K562 (cell line): Measurements from ENCODE around the gene GYS1. TPM values are rescaled to one million over a fixed set of nuclear protein-coding genes. Genes with fewer than 3 reads are reported as not detected.

ENCODE experiments used
- ATAC-seq: fragments of 200-7000 bp; cut with Tn5 transposase; 3 replicates; pipeline ENCODE4 v1.9.1; 2020; ENCODE audit warnings: moderate library complexity
- BruUV-seq: library from RNA; stranded (reverse); fragments of 400-500 nt; replicated peaks from 2 replicates; lab custom pipeline; 2021; lab: Mats Ljungman, UMichigan
- CTCF ChIA-PET: fragments of 300-600 bp; formaldehyde crosslinking; extraction: SDS; loops from one replicate; lab custom pipeline; 2021; ENCODE audit warnings: low intra/inter-chr PET ratio; lab: Yijun Ruan, JAX
- POLR2A ChIA-PET: fragments of 300-600, 350-650 bp; sonication (Branson Sonifier 250); formaldehyde crosslinking; extraction: SDS; loops from one replicate; lab custom pipeline; 2021; ENCODE audit warnings: antibody characterized with exemption, inconsistent platforms; lab: Yijun Ruan, JAX
- DNase-seq, 4 experiments: peaks; one replicate each; pipeline versions ENCODE4 v3.0.0 to v3.0.0-alpha.2; 2011 to 2018; ENCODE audit warnings: low spot score in 3 of 4, mixed read lengths in 3 of 4; ENCODE audit errors: extremely low read depth in 1 of 4
- FAIRE-seq: peaks from 2 replicates; lab custom pipeline; 2011; peaks lifted over from hg19 to GRCh38; lab: Jason Lieb, UNC
- H2AFZ ChIP-seq: 2 replicates; pipeline ENCODE4 v1.6.0; 2011; ENCODE audit warnings: low read depth, low read length, control low read depth, inconsistent platforms
- H3K27ac ChIP-seq: fragments of 200-600 bp; 3 replicates; pipeline ENCODE4 v1.8.0; 2011; ENCODE audit warnings: low read depth, mild to moderate bottlenecking, control low read depth, inconsistent platforms, low read length, moderate library complexity, mixed read lengths; ENCODE audit errors: extremely low read depth
- H3K27me3 ChIP-seq, 2 experiments: fragments of 300-600 bp in 1 of 2; 2 replicates in 1 of 2; 3 replicates in 1 of 2; pipeline versions ENCODE4 v1.6.0 to v1.8.0; 2011; ENCODE audit warnings: inconsistent platforms in 2 of 2, low read length in 2 of 2, mild to moderate bottlenecking in 1 of 2, mixed read lengths in 1 of 2, moderate library complexity in 1 of 2; ENCODE audit not compliant: control insufficient read depth in 2 of 2, insufficient read depth in 2 of 2
- H3K36me3 ChIP-seq: fragments of 300-600 bp; 3 replicates; pipeline ENCODE4 v1.8.0; 2011; ENCODE audit warnings: mild to moderate bottlenecking, low read length, inconsistent platforms; ENCODE audit not compliant: control insufficient read depth, insufficient read depth
- H3K4me1 ChIP-seq, 2 experiments: fragments of 200-600 bp in 1 of 2; replicated peaks in 1 of 2; 2 replicates in 1 of 2; 3 replicates in 1 of 2; pipeline versions ENCODE4 v1.5.1 to v1.8.0; 2011; ENCODE audit warnings: inconsistent platforms in 2 of 2, low read length in 2 of 2, mild to moderate bottlenecking in 1 of 2, mixed read lengths in 1 of 2, moderate library complexity in 1 of 2; ENCODE audit not compliant: control insufficient read depth in 2 of 2, insufficient read depth in 2 of 2
- H3K4me2 ChIP-seq: 2 replicates; pipeline ENCODE4 v1.6.1; 2011; ENCODE audit warnings: low read length, control low read depth, inconsistent platforms, mixed read lengths; ENCODE audit not compliant: insufficient read depth
- H3K4me3 ChIP-seq: fragments of 200-600 bp; sonication (generic), shearing (Covaris generic); 2 replicates; pipeline ENCODE4 v1.5.1; 2016; ENCODE audit warnings: control low read depth, inconsistent platforms
- H3K79me2 ChIP-seq: fragments of 200-600 bp; 3 replicates; pipeline ENCODE4 v1.8.0; 2011; ENCODE audit warnings: low read length, inconsistent platforms; ENCODE audit not compliant: control insufficient read depth, insufficient read depth
- H3K9ac ChIP-seq, 2 experiments: 2 replicates each; pipeline versions ENCODE4 v1.6.0 to v1.6.1; 2011; ENCODE audit warnings: low read depth in 2 of 2, low read length in 2 of 2, control low read depth in 1 of 2, inconsistent platforms in 1 of 2, mild to moderate bottlenecking in 1 of 2, mixed read lengths in 1 of 2; ENCODE audit not compliant: insufficient read depth in 1 of 2
- H3K9me1 ChIP-seq: one replicate; pipeline ENCODE4 v1.6.0; 2011; ENCODE audit warnings: inconsistent platforms, mild to moderate bottlenecking, low read length, moderate library complexity; ENCODE audit not compliant: control insufficient read depth, insufficient read depth
- H3K9me3 ChIP-seq: replicated peaks from 2 replicates; pipeline ENCODE4 v1.5.1; 2011; ENCODE audit warnings: low read depth, low read length, inconsistent platforms; ENCODE audit not compliant: control insufficient read depth, insufficient read depth
- H4K20me1 ChIP-seq: replicated peaks from 2 replicates; pipeline ENCODE4 v1.6.1; 2011; ENCODE audit warnings: low read length, inconsistent platforms, mixed read lengths; ENCODE audit not compliant: control insufficient read depth, insufficient read depth
- CBFA2T3 ChIP-seq: fragments of 450-650 bp; IDR thresholded peaks from 2 replicates; pipeline ENCODE4 v1.6.1; 2017
- CREB1 ChIP-seq, 2 experiments: sonication (generic) in 1 of 2; formaldehyde crosslinking in 1 of 2; IDR thresholded peaks; 2 replicates each; pipeline versions ENCODE4 v1.6.1 to v1.8.0; 2012 to 2022; ENCODE audit warnings: inconsistent platforms in 1 of 2, mild to moderate bottlenecking in 1 of 2, missing genetic modification reagents in 1 of 2, moderate library complexity in 1 of 2
- CTCF ChIP-seq, 3 experiments: IDR thresholded peaks in 2 of 3; conservative IDR thresholded peaks in 1 of 3; 2 replicates each; pipeline ENCODE4 v1.5.1; 2011 to 2012; ENCODE audit warnings: low read length in 3 of 3, mild to moderate bottlenecking in 3 of 3, control low read depth in 2 of 3, improper control_type of control experiment in 1 of 3, inconsistent platforms in 1 of 3, low read depth in 1 of 3, mixed read lengths in 1 of 3, moderate library complexity in 1 of 3; ENCODE audit not compliant: insufficient read depth in 2 of 3
- GTF2A2 ChIP-seq: IDR thresholded peaks from 2 replicates; pipeline ENCODE4 v1.6.1; 2016; ENCODE audit warnings: mild to moderate bottlenecking, missing genetic modification characterization, missing compliant biosample characterization
- HNRNPL ChIP-seq: fragments of 200-400 bp; formaldehyde crosslinking; IDR thresholded peaks from 2 replicates; pipeline ENCODE4 v1.6.1; 2017; ENCODE audit warnings: low read depth, mild to moderate bottlenecking, low read length
- MBD2 ChIP-seq: sonication (generic); IDR thresholded peaks from 2 replicates; pipeline ENCODE4 v1.6.1; 2016; ENCODE audit warnings: low read depth, borderline replicate concordance
- NR1H2 ChIP-seq: sonication (generic); formaldehyde crosslinking; IDR thresholded peaks from 2 replicates; pipeline ENCODE4 v1.4.0; 2020; ENCODE audit warnings: mild to moderate bottlenecking, missing genetic modification reagents
- RB1 ChIP-seq: fragments of 450-650 bp; IDR thresholded peaks from 2 replicates; pipeline ENCODE4 v1.6.1; 2017; ENCODE audit warnings: low read depth, mild to moderate bottlenecking
- TAF7 ChIP-seq: fragments of 450-650 bp; IDR thresholded peaks from 2 replicates; pipeline ENCODE4 v1.6.1; 2016; ENCODE audit warnings: missing genetic modification characterization, missing compliant biosample characterization
- TFE3 ChIP-seq: fragments of 450-650 bp; formaldehyde crosslinking; IDR thresholded peaks from 2 replicates; pipeline ENCODE4 v1.4.0; 2020; ENCODE audit warnings: mild to moderate bottlenecking, mixed read lengths
- ZFP36 ChIP-seq: fragments of 150-350 bp; IDR thresholded peaks from 2 replicates; pipeline ENCODE4 v1.6.1; 2018; ENCODE audit warnings: low read length, low read depth; ENCODE audit not compliant: partially characterized antibody
- ZNF282 ChIP-seq: sonication (generic); formaldehyde crosslinking; IDR thresholded peaks from 2 replicates; pipeline ENCODE4 v1.8.1; 2023; ENCODE audit warnings: missing genetic modification reagents
- ZNF507 ChIP-seq: conservative IDR thresholded peaks from 2 replicates; pipeline ENCODE4 v1.6.1; 2017; ENCODE audit warnings: missing genetic modification characterization, missing compliant biosample characterization
- ZNF57 ChIP-seq: fragments of 450-650 bp; formaldehyde crosslinking; IDR thresholded peaks from 2 replicates; pipeline ENCODE4 v1.4.0; 2020; ENCODE audit warnings: mild to moderate bottlenecking, moderate library complexity
- ZNF764 ChIP-seq: fragments of 250-450 bp; sonication (Bioruptor Pico); IDR thresholded peaks from 2 replicates; pipeline ENCODE4 v1.4.0; 2020; ENCODE audit warnings: low read depth, mild to moderate bottlenecking, moderate library complexity
- WGBS: fragments of 100-300 bp; shearing (Covaris generic); methylation state at CpG from one replicate; pipeline ENCODE4 v1.1.6; 2016; ENCODE audit warnings: low coverage, mixed read lengths; ENCODE audit not compliant: insufficient coverage; ENCODE audit errors: missing lambda C conversion rate; 5-methylcytosine and 5-hydroxymethylcytosine counted together
- in situ Hi-C: fragments of 300-500 bp; cut with MboI; formaldehyde crosslinking; loops from 4 replicates; pipeline ENCODE4 v1.15.0; 2018; ENCODE audit warnings: inconsistent platforms, mixed read lengths
- intact Hi-C: fragments of 100-400 bp; cut with micrococcal nuclease; formaldehyde crosslinking; loops from 2 replicates; pipeline ENCODE4 v1.14.2; 2022
- polyA plus RNA-seq, 8 experiments: library from polyadenylated mRNA; depleted of rRNA in 4 of 8; stranded (reverse) in 5 of 8; unstranded in 3 of 8; fragments of >200 nt; fragmentation: Nextera tagmentation in 2 of 8; fragmentation: Illumina TruSeq in 1 of 8; extraction: Ambion mirVana in 2 of 8; extraction: Trizol in 1 of 8; gene quantifications; 2 replicates each; pipeline versions ENCODE4 v1.2.1 to v1.2.3, GENCODE V29; 2011 to 2014; ENCODE audit warnings: inconsistent platforms in 1 of 8, missing spikeins in 1 of 8
- total RNA-seq, 7 experiments: library from RNA; depleted of rRNA in 6 of 7; stranded (reverse); fragments of >200 nt in 6 of 7; fragmentation: Illumina TruSeq in 2 of 7; extraction: Trizol in 2 of 7; gene quantifications; 2 replicates each; pipeline versions ENCODE4 v1.2.1 to v1.2.3, GENCODE V29; 2011 to 2021; ENCODE audit warnings: low replicate concordance in 1 of 7
- TF ChIP-seq, protein P1 (sequence below): sonication (generic); formaldehyde crosslinking; IDR thresholded peaks from 2 replicates; pipeline ENCODE4 v1.8.0; 2022; ENCODE audit warnings: mild to moderate bottlenecking, missing genetic modification reagents
- TF ChIP-seq, protein P2 (sequence below): fragments of 250-450 bp; sonication (Bioruptor Pico); IDR thresholded peaks from 2 replicates; pipeline ENCODE4 v1.8.0; 2021; ENCODE audit warnings: moderate library complexity, mild to moderate bottlenecking, inconsistent platforms

The GYS1 gene
- total and polyA plus RNA-seq, 9 of the 15 experiments (the other 6 are each of a cell fraction or from before 2014, with no cell fraction given), result 1.9 to 31.1 (median 15.2) TPM

DNA sequence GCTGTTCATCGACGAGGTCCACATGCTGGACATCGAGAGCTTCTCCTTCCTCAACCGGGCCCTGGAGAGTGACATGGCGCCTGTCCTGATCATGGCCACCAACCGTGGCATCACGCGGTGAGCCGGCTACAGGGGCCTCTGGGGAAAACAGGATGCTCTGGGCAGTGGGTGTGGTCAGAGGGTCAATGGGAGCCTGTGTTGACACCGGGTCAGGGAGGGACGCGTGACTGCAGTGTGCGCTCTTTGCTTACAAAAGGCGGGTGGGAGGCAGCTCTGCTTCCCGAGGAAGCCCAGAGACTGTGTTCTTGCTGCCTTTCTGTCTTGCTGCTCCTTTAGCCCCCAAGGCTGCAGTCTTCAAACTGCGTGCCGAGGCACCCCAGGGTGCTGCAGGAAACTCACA is 18.1 kb upstream of the GYS1 start:
- CTCF ChIA-PET, result no interaction called here
- Histone ChIP-seq H2AFZ (no peak overlapping the region), H3K27me3 (no peaks in the 10 kb centered on the region), H3K36me3 (peaks cover 84% of the 10 kb centered on the region), H3K9me3 (no peaks in the 10 kb centered on the region), H3K9me1 (peaks cover 3% of the 10 kb centered on the region), H3K9ac (no peak overlapping the region), H3K4me2 (no peak overlapping the region), H3K4me1 (peaks cover 0 to 18% of the 10 kb centered on the region in 2 experiments; a peak in 2 of 5 replicates), H3K27ac (no peak overlapping the region), H3K4me3 (no peak overlapping the region), H4K20me1 (0 out of 2 replicates have a peak, but pooled peaks cover 3% of the 10 kb centered on the region), H3K79me2 (no peaks in the 10 kb centered on the region)
- in situ Hi-C loops (no loop called here), intact Hi-C loops (no loop called here)
- POLR2A ChIA-PET, result no interaction called here
- no TSS peak for BruUV-seq
- TF ChIP-seq NR1H2 (CRISPR knock-in tag) (no peak), ZNF57 (CRISPR knock-in tag) (no peak), TFE3 (CRISPR knock-in tag) (no peak), CREB1 (IDR thresholded peaks at IDR 0.05) (no peak), CREB1 (CRISPR knock-in tag; IDR thresholded peaks at IDR 0.05) (no peak), CBFA2T3 (no peak), ZNF507 (no peak), ZFP36 (no peak), TAF7 (tag) (no peak), ZNF764 (CRISPR knock-in tag) (no peak), RB1 (no peak), MBD2 (no peak), GTF2A2 (tag) (no peak), ZNF282 (CRISPR knock-in tag) (no peak), HNRNPL (no peak), CTCF (IDR thresholded peaks at IDR 0.05 in 2 of 3, conservative IDR thresholded peaks at IDR 0.05 in 1 of 3; ENCODE audit: insufficient read depth in 2 of 3, low read depth in 1 of 3, low read length in 3 of 3) (no peak)
- TF ChIP-seq, protein P1, sequence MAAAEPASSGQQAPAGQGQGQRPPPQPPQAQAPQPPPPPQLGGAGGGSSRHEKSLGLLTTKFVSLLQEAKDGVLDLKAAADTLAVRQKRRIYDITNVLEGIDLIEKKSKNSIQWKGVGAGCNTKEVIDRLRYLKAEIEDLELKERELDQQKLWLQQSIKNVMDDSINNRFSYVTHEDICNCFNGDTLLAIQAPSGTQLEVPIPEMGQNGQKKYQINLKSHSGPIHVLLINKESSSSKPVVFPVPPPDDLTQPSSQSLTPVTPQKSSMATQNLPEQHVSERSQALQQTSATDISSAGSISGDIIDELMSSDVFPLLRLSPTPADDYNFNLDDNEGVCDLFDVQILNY (CRISPR knock-in tag), result no peak
- TF ChIP-seq, protein P2, sequence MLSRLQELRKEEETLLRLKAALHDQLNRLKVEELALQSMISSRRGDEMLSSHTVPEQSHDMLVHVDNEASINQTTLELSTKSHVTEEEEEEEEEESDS, result no peak
- 87% methylated on average over 15 of the region's 17 CpGs for WGBS
- ATAC-seq (no peak), DNase-seq (no peak), FAIRE-seq (no peak)
